GM23248 (cell line): ENCODE data around the gene GLS2. TPM values are rescaled to one million over a fixed set of nuclear protein-coding genes. Genes with fewer than 3 reads are reported as not detected.
A peak's percentile ranks its signal among the peaks of the same experiment; 100 is the strongest.

ENCODE experiments used
- DNase-seq: peaks from one replicate; pipeline ENCODE4 v3.0.0-alpha.2; 2015
- H2AFZ ChIP-seq: fragments of 200-600 bp; sonication (generic); 2 replicates; pipeline ENCODE4 v1.6.1; 2016; ENCODE audit warnings: antibody characterized with exemption
- H3F3A ChIP-seq: fragments of 200-600 bp; sonication (generic); 2 replicates; pipeline ENCODE4 v1.6.1; 2016; ENCODE audit warnings: mild to moderate bottlenecking, antibody characterized with exemption, mixed run types; ENCODE audit not compliant: insufficient read depth
- H3K27ac ChIP-seq: fragments of 200-600 bp; sonication (generic); 2 replicates; pipeline ENCODE4 v1.5.1; 2016; ENCODE audit warnings: mild to moderate bottlenecking
- H3K27me3 ChIP-seq: fragments of 200-600 bp; sonication (generic); replicated peaks from 2 replicates; pipeline ENCODE4 v1.6.1; 2016; ENCODE audit warnings: mild to moderate bottlenecking; ENCODE audit not compliant: insufficient read depth
- H3K36me3 ChIP-seq: fragments of 200-600 bp; sonication (generic); 2 replicates; pipeline ENCODE4 v1.6.1; 2016; ENCODE audit warnings: low read depth, mild to moderate bottlenecking
- H3K4me1 ChIP-seq: fragments of 200-600 bp; sonication (generic); 2 replicates; pipeline ENCODE4 v1.6.1; 2016; ENCODE audit warnings: mild to moderate bottlenecking; ENCODE audit not compliant: insufficient read depth
- H3K4me2 ChIP-seq: fragments of 200-600 bp; sonication (generic); one replicate; pipeline ENCODE4 v1.6.1; 2016; ENCODE audit warnings: mild to moderate bottlenecking; ENCODE audit not compliant: unreplicated experiment
- H3K4me3 ChIP-seq: fragments of 200-600 bp; sonication (generic); 2 replicates; pipeline ENCODE4 v1.5.1; 2016; ENCODE audit warnings: mild to moderate bottlenecking
- H3K79me2 ChIP-seq: fragments of 200-600 bp; sonication (generic); 2 replicates; pipeline ENCODE4 v1.6.1; 2016; ENCODE audit warnings: mild to moderate bottlenecking; ENCODE audit not compliant: insufficient read depth
- H3K9ac ChIP-seq: fragments of 200-600 bp; sonication (generic); 2 replicates; pipeline ENCODE4 v1.6.1; 2016; ENCODE audit warnings: mild to moderate bottlenecking
- H3K9me2 ChIP-seq: fragments of 200-600 bp; sonication (generic); 2 replicates; pipeline ENCODE4 v1.6.1; 2016; ENCODE audit warnings: mixed run types, mild to moderate bottlenecking, moderate library complexity; ENCODE audit not compliant: insufficient read depth
- H3K9me3 ChIP-seq: fragments of 200-600 bp; sonication (generic); one replicate; pipeline ENCODE4 v1.6.1; 2017; ENCODE audit warnings: low read depth
- H4K20me1 ChIP-seq: fragments of 200-600 bp; sonication (generic); 2 replicates; pipeline ENCODE4 v1.6.0; 2016; ENCODE audit not compliant: insufficient read depth
- EZH2 ChIP-seq: fragments of 200-600 bp; sonication (generic); IDR thresholded peaks from 2 replicates; pipeline ENCODE4 v1.6.1; 2018; ENCODE audit warnings: antibody characterized with exemption, mild to moderate bottlenecking; ENCODE audit not compliant: insufficient read depth, poor library complexity, severe bottlenecking
- EZH2phosphoT487 ChIP-seq: fragments of 200-600 bp; sonication (generic); IDR thresholded peaks from 2 replicates; pipeline ENCODE4 v1.6.1; 2018; ENCODE audit warnings: antibody characterized with exemption, moderate library complexity, mild to moderate bottlenecking, low read depth; ENCODE audit not compliant: insufficient read depth
- WGBS, 2 experiments: methylation state at CpG; one replicate each; pipeline ENCODE4 v1.1.6; 2015 to 2017; ENCODE audit warnings: low lambda C conversion rate in 2 of 2, low coverage in 1 of 2; ENCODE audit errors: missing lambda C conversion rate in 2 of 2; 5-methylcytosine and 5-hydroxymethylcytosine counted together
- in situ Hi-C: fragments of 300-500 bp; cut with MboI; formaldehyde crosslinking; loops from 2 replicates; pipeline ENCODE4 v1.15.0; 2020
- polyA plus RNA-seq: library from polyadenylated mRNA; unstranded; fragments of >200 nt; fragmentation: Nextera tagmentation; extraction: Ambion mirVana; gene quantifications from 2 replicates; pipeline ENCODE4 v1.2.1, GENCODE V29; 2016
- total RNA-seq: library from RNA; depleted of rRNA; stranded (reverse); fragments of >200 nt; shearing (Covaris generic); gene quantifications from 2 replicates; pipeline ENCODE4 v1.2.3, GENCODE V29; 2014

Gene GLS2
- total and polyA plus RNA-seq, 2 experiments from 2014 or later: not detected

DNA sequence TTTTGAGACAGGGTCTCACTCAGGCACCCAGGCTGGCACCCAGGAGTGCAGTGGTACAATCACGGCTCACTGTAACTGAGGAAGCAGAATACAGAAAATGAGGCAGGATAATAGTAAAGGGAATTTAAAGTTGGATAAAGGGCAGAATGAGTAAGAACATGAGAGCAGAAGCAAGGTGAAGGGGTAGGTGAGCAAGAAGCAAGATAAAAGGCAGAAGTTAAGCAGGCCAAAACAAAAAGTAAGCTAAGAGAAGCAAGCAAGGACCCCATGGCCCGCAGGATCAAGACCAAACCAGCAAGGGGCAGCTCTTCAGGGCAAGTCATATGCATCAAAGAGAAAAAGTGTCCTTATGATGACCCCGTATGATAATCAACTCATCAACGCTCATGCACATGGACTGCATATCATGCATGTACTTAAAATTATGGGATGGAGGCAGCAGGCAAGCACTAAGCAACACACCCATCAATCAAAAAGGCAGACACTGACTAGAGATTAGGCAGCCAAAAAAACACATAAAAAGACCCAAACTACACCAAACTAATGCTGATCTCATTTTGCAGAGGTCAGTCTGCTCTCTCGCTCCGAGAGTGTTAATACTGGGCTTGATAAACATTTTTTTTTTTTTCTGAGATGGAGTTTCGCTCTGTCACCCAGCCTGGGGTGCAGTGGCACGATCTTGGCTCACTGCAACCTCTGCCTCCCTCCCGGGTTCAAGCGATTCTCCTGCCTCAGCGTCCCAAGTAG, 50.4 kb downstream of the GLS2 start:
- Histone ChIP-seq H3K4me3 (no peak overlapping the region), H4K20me1 (no peaks in the 10 kb centered on the region), H3K36me3 (no peaks in the 10 kb centered on the region), H3K27ac (no peak overlapping the region), H3K27me3 (no peaks in the 10 kb centered on the region), H3F3A (no peaks in the 10 kb centered on the region), H2AFZ (no peak overlapping the region), H3K9me2 (no peaks in the 10 kb centered on the region), H3K4me1 (no peaks in the 10 kb centered on the region), H3K9ac (no peak overlapping the region), H3K9me3 (no peaks in the 10 kb centered on the region), H3K4me2 (no peak overlapping the region), H3K79me2 (peaks cover 46% of the 10 kb centered on the region; the same call in 1 of the 2 replicates)
- DNase-seq: no peak
- TF ChIP-seq EZH2phosphoT487: no peak
- no peak for TF ChIP-seq EZH2
- in situ Hi-C loops: no loop called here
- WGBS, 2 experiments: 88 to 90% methylated on average over 11 of the region's 11 CpGs

DNA sequence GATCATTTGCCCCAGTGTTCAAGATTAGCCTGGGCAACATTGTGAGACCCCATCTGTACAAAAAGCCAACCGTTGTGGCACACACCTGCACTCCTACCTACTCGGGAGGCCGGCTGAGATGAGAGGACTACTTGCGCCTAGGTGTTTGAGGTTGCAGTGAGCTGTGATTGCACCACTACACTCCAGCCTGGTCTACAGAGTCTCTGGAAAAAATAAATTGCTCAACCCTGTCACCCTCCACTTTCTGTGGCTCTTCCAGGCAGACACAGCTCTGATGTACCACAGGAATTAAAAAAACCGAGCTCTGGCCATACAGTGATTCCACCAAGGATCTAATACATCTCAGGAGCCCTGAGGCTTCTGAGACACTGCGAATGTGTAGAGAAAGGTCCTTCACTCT, 53.1 kb downstream of the GLS2 start:
- no peaks in the 10 kb centered on the region for H3K36me3 ChIP-seq
- in situ Hi-C loops: no loop called here
- TF ChIP-seq EZH2 (no peak), EZH2phosphoT487 (no peak)
- no peak overlapping the region for H3K4me2 ChIP-seq
- H3K27me3 ChIP-seq: no peaks in the 10 kb centered on the region
- no peaks in the 10 kb centered on the region for H3F3A ChIP-seq
- DNase-seq: no peak
- no peak overlapping the region for H3K4me3 ChIP-seq
- H2AFZ ChIP-seq: no peak overlapping the region
- H3K4me1 ChIP-seq: no peaks in the 10 kb centered on the region
- no peak overlapping the region for H3K9ac ChIP-seq
- peaks cover 30% of the 10 kb centered on the region; the same call in 1 of the 2 replicates for H3K79me2 ChIP-seq
- H3K9me3 ChIP-seq: no peaks in the 10 kb centered on the region
- no peaks in the 10 kb centered on the region for H4K20me1 ChIP-seq
- no peak overlapping the region for H3K27ac ChIP-seq
- 95 to 99% methylated on average over 6 of the region's 6 CpGs for WGBS, 2 experiments
- no peaks in the 10 kb centered on the region for H3K9me2 ChIP-seq

DNA sequence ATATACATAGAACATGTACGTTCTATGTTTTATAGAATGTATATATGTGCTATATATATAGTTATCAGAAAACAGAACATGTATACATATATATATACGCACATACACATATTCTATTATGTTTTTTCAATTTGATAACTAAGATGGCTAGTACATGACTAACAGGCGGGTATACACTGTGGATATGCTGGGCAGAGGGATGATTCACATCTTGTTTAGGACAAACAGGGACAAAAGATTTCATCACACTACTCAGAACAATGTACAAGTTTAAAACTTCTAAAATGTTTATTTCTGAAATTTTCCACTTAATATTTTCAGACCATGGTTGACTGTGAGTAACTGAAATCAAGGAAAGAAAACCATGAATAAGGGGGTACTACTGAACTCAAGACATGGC, 56.1 kb downstream of the GLS2 start:
- peaks cover 10% of the 10 kb centered on the region; the same call in 1 of the 2 replicates for H3K79me2 ChIP-seq
- H3K9me2 ChIP-seq: no peaks in the 10 kb centered on the region
- no peak for TF ChIP-seq EZH2phosphoT487
- in situ Hi-C loops: no loop called here
- no peaks in the 10 kb centered on the region for H3K27me3 ChIP-seq
- 90 to 94% methylated on average over 3 of the region's 3 CpGs for WGBS, 2 experiments
- H2AFZ ChIP-seq: no peak overlapping the region
- H3K9ac ChIP-seq: no peak overlapping the region
- peak; percentile 18 for DNase-seq
- no peaks in the 10 kb centered on the region for H3K4me1 ChIP-seq
- no peaks in the 10 kb centered on the region for H3K9me3 ChIP-seq
- H3K4me3 ChIP-seq: no peak overlapping the region
- H3K36me3 ChIP-seq: no peaks in the 10 kb centered on the region
- no peak overlapping the region for H3K4me2 ChIP-seq
- no peaks in the 10 kb centered on the region for H4K20me1 ChIP-seq
- no peaks in the 10 kb centered on the region for H3F3A ChIP-seq
- H3K27ac ChIP-seq: no peak overlapping the region

GRCh38 chr12:56431288-56431687, 56.7 kb downstream of the GLS2 start:
- H3K36me3 ChIP-seq: no peaks in the 10 kb centered on the region
- H3K27me3 ChIP-seq: no peaks in the 10 kb centered on the region
- H3K27ac ChIP-seq: no peak overlapping the region
- in situ Hi-C loops: no loop called here
- no peaks in the 10 kb centered on the region for H3K9me3 ChIP-seq
- H3K9me2 ChIP-seq: no peaks in the 10 kb centered on the region
- no peaks in the 10 kb centered on the region for H3K4me1 ChIP-seq
- H3K9ac ChIP-seq: no peak overlapping the region
- DNase-seq: no peak
- H2AFZ ChIP-seq: no peak overlapping the region
- no peaks in the 10 kb centered on the region for H4K20me1 ChIP-seq
- TF ChIP-seq EZH2 (no peak), EZH2phosphoT487 (no peak)
- peaks cover 5% of the 10 kb centered on the region; the same call in 1 of the 2 replicates for H3K79me2 ChIP-seq
- H3K4me3 ChIP-seq: no peak overlapping the region
- H3F3A ChIP-seq: no peaks in the 10 kb centered on the region
- H3K4me2 ChIP-seq: no peak overlapping the region
- WGBS, 2 experiments: 94 to 99% methylated on average over 11 of the region's 11 CpGs
